Measurements from ENCODE around the gene DHDDS.
A peak's percentile ranks its signal among the peaks of the same experiment; 100 is the strongest.
"Not testable (repeated sequence)": the region's sequence is repeated elsewhere in the genome, so short reads cannot be mapped to it uniquely, and the experiment has no call there.

The DHDDS gene

GRCh38 chr1:26472320-26472900, 40.3 kb downstream of the DHDDS start, which contains the start of gene HMGN2:
HMGN2 (plus strand) TSS chr1:26472440; CDS start chr1:26472613, 173 bp downstream.
- peak; percentile 92 for DNase-seq (ENCODE audit: low read depth, low spot score)
- H3K4me3 ChIP-seq (ENCODE audit: low read length): peak within 1 kb of the TSS; percentile 71

- H3K4me3 ChIP-seq (ENCODE audit: low read length): peak overlapping the region; percentile 71
- DNase-seq (ENCODE audit: low read depth, low spot score): peak; percentile 88
These were observed 41.1 kb downstream of the DHDDS start for GRCh38 chr1:26472901-26473845.

- H3K4me3 ChIP-seq (ENCODE audit: low read length): no peak overlapping the region
- no peak for DNase-seq (ENCODE audit: low read depth, low spot score)
These were observed 42.7 kb downstream of the DHDDS start for GRCh38 chr1:26474818-26475217.

GRCh38 chr1:26475989-26476388, 43.9 kb downstream of the DHDDS start:
- DNase-seq (ENCODE audit: low read depth, low spot score): no peak
- no peak overlapping the region for H3K4me3 ChIP-seq (ENCODE audit: low read length)

GRCh38 chr1:26476958-26477357, 44.8 kb downstream of the DHDDS start:
- DNase-seq (ENCODE audit: low read depth, low spot score): no peak
- no peak overlapping the region for H3K4me3 ChIP-seq (ENCODE audit: low read length)

GRCh38 chr1:26477446-26478152, 45.5 kb downstream of the DHDDS start:
- DNase-seq (ENCODE audit: low read depth, low spot score): no peak
- no peak overlapping the region for H3K4me3 ChIP-seq (ENCODE audit: low read length)

- H3K4me3 ChIP-seq (ENCODE audit: low read length): no peak overlapping the region
- DNase-seq (ENCODE audit: low read depth, low spot score): no peak
These were observed 46.0 kb downstream of the DHDDS start for GRCh38 chr1:26478159-26478558.

- DNase-seq (ENCODE audit: low read depth, low spot score): no peak
These were observed 46.9 kb downstream of the DHDDS start for GRCh38 chr1:26478988-26479387.

GRCh38 chr1:26482921-26483320, 50.8 kb downstream of the DHDDS start:
- H3K4me3 ChIP-seq (ENCODE audit: low read length): no peak overlapping the region
- no peak for DNase-seq (ENCODE audit: low read depth, low spot score)

More at GRCh38 chr1:26478988-26479387, 46.9 kb downstream of the DHDDS start:
- H3K4me3 ChIP-seq (ENCODE audit: low read length): no peak overlapping the region

- DNase-seq (ENCODE audit: low read depth, low spot score): no peak
- H3K4me3 ChIP-seq (ENCODE audit: low read length): no peak overlapping the region
These were observed 51.9 kb downstream of the DHDDS start for GRCh38 chr1:26483980-26484379.

- no peak overlapping the region for H3K4me3 ChIP-seq (ENCODE audit: low read length)
- DNase-seq (ENCODE audit: low read depth, low spot score): no peak
These were observed 58.0 kb downstream of the DHDDS start for GRCh38 chr1:26490155-26490554.

- H3K4me3 ChIP-seq (ENCODE audit: low read length): no peak overlapping the region
- DNase-seq (ENCODE audit: low read depth, low spot score): no peak
These were observed 61.1 kb downstream of the DHDDS start for GRCh38 chr1:26493267-26493666.

GRCh38 chr1:26493938-26494337, 61.8 kb downstream of the DHDDS start:
- DNase-seq (ENCODE audit: low read depth, low spot score): no peak
- no peak overlapping the region for H3K4me3 ChIP-seq (ENCODE audit: low read length)

GRCh38 chr1:26496861-26497260, 64.7 kb downstream of the DHDDS start:
- H3K4me3 ChIP-seq (ENCODE audit: low read length): no peak overlapping the region
- DNase-seq (ENCODE audit: low read depth, low spot score): no peak

GRCh38 chr1:26498894-26499293, 66.8 kb downstream of the DHDDS start:
- H3K4me3 ChIP-seq (ENCODE audit: low read length): no peak overlapping the region
- no peak for DNase-seq (ENCODE audit: low read depth, low spot score)

- peak; percentile 58 for DNase-seq (ENCODE audit: low read depth, low spot score)
- peak overlapping the region; percentile 79 for H3K4me3 ChIP-seq (ENCODE audit: low read length)
These were observed 68.5 kb downstream of the DHDDS start for GRCh38 chr1:26500488-26501175.

GRCh38 chr1:26510711-26511110, 78.6 kb downstream of the DHDDS start:
- H3K4me3 ChIP-seq (ENCODE audit: low read length); DNase-seq (ENCODE audit: low read depth, low spot score): not testable (repeated sequence)

GRCh38 chr1:26515836-26516235, 83.7 kb downstream of the DHDDS start:
- H3K4me3 ChIP-seq (ENCODE audit: low read length); DNase-seq (ENCODE audit: low read depth, low spot score): not testable (repeated sequence)

Data from Jurkat, Clone E6-1 (cell line).